Right atrium auricular region (tissue), 2 donors: ENCODE measurements around the gene OR2T29. TPM values are rescaled to one million over a fixed set of nuclear protein-coding genes. Genes with fewer than 3 reads are reported as not detected.
"Not testable (repeated sequence)": the region's sequence is repeated elsewhere in the genome, so short reads cannot be mapped to it uniquely, and the experiment has no call there.

ENCODE experiments used
- DNase-seq: peaks from one replicate; pipeline ENCODE4 v3.0.0-alpha.2; 2019; ENCODE audit warnings: low spot score
- H3K27ac ChIP-seq, 2 donors: fragments of 200-600 bp; sonication (generic); 1 replicate in 1 of 2; 2 replicates in 1 of 2; pipeline ENCODE4 v1.5.1; 2016 to 2019
- H3K27me3 ChIP-seq, 2 donors: fragments of 200-600 bp; sonication (generic); one replicate each; pipeline versions ENCODE4 v1.5.1 to v1.6.0; 2017 to 2019
- H3K36me3 ChIP-seq: fragments of 200-600 bp; sonication (generic); one replicate; pipeline ENCODE4 v1.5.1; 2016
- H3K4me1 ChIP-seq, 2 donors: fragments of 200-600 bp; sonication (generic); one replicate each; pipeline versions ENCODE4 v1.5.1 to v1.6.0; 2017 to 2019
- H3K4me3 ChIP-seq, 2 donors: fragments of 200-600 bp; sonication (generic); 1 replicate in 1 of 2; 2 replicates in 1 of 2; pipeline ENCODE4 v1.5.1; 2017 to 2019; ENCODE audit warnings: mild to moderate bottlenecking in 1 of 2, moderate library complexity in 1 of 2
- H3K9me3 ChIP-seq, 2 donors: fragments of 200-600 bp; sonication (generic); one replicate each; pipeline ENCODE4 v1.5.1; 2019
- total RNA-seq, 2 donors: library from RNA; depleted of rRNA; stranded (reverse); fragments of >200 nt; gene quantifications; one replicate each; pipeline ENCODE4 v1.1.0, GENCODE V29; 2016
- TF ChIP-seq, protein P1 (sequence below), 2 donors: fragments of 200-600 bp; sonication (generic); IDR thresholded peaks; one replicate each; pipeline ENCODE4 v1.5.1; 2019; ENCODE audit warnings: antibody characterized with exemption in 2 of 2

OR2T29 gene
- total RNA-seq, 2 donors from 2014 or later: not detected

DNA sequence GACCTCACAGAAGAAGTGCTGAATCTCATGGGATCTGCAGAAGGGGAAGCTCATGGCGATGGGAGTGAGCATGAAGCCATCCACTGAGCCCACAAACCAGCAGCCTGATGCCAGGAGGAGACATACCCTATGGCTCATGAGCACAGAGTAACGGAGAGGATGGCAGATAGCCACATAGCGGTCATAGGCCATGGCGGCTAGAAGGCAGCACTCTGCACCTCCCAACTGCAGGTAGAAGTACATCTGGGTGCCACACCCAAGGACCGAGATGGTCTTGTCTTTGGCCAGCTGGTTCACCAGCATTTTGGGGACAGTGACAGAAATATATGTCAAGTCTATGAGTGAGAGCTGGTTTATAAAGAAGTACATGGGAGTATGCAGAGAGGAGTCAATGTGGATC lies 30.7 kb upstream of the OR2T29 start:
- Histone ChIP-seq H3K36me3 (no peaks in the 10 kb centered on the region), H3K27ac (no peak overlapping the region), H3K9me3 (no peaks in the 10 kb centered on the region), H3K4me1 (no peaks in the 10 kb centered on the region), H3K27me3 (no peaks in the 10 kb centered on the region), H3K4me3 (no peak overlapping the region)
- TF ChIP-seq, protein P1, sequence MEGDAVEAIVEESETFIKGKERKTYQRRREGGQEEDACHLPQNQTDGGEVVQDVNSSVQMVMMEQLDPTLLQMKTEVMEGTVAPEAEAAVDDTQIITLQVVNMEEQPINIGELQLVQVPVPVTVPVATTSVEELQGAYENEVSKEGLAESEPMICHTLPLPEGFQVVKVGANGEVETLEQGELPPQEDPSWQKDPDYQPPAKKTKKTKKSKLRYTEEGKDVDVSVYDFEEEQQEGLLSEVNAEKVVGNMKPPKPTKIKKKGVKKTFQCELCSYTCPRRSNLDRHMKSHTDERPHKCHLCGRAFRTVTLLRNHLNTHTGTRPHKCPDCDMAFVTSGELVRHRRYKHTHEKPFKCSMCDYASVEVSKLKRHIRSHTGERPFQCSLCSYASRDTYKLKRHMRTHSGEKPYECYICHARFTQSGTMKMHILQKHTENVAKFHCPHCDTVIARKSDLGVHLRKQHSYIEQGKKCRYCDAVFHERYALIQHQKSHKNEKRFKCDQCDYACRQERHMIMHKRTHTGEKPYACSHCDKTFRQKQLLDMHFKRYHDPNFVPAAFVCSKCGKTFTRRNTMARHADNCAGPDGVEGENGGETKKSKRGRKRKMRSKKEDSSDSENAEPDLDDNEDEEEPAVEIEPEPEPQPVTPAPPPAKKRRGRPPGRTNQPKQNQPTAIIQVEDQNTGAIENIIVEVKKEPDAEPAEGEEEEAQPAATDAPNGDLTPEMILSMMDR (IDR thresholded peaks at IDR 0.05): no peak
- DNase-seq: no peak

DNA sequence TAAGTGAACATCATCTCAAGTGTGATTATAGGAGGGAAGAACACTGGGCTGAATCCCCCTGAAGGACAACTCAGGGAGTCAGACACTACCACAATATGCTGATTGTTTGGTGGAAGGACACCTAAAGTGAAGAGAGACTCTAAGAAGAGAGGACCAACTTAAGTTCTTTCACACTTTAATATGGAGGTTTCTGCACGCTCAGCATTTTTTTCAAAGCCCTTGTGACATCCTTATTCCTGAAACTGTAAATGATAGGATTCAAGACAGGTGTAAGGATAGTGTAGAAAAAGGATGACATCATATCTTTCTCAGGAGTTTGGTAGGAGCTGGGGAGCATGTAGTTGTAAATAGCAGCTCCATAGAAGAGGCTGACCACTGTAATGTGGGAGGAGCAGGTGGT lies 30.1 kb upstream of the OR2T29 start:
- Histone ChIP-seq H3K4me3 (no peak overlapping the region), H3K4me1 (no peaks in the 10 kb centered on the region), H3K36me3 (no peaks in the 10 kb centered on the region), H3K27me3 (no peaks in the 10 kb centered on the region), H3K27ac (no peak overlapping the region), H3K9me3 (no peaks in the 10 kb centered on the region)
- TF ChIP-seq, protein P1 (IDR thresholded peaks at IDR 0.05): no peak
- DNase-seq: no peak

DNA sequence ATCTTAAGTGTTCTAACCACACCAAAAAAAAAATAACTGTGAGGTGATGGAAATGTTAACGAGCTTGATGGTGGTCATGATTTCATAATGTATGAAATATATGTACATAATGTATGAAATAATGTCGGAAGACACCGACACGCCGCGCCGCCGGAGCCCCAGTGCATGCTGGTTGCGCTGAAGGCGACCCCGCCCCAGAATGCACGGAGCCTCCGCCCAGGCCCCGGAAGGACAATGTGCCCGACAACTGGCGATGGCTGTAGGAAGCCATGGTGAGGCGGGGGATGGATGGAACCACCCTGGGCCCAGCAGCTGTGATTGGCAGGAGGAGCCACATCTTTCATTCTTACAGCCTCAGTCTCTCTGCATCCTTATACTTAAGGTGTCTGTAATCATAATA lies 27.5 kb upstream of the OR2T29 start:
- Histone ChIP-seq H3K9me3 (no peaks in the 10 kb centered on the region), H3K36me3 (no peaks in the 10 kb centered on the region), H3K27me3 (no peaks in the 10 kb centered on the region), H3K27ac (no peak overlapping the region), H3K4me3 (no peak overlapping the region), H3K4me1 (no peaks in the 10 kb centered on the region)
- no peak for DNase-seq
- TF ChIP-seq, protein P1 (IDR thresholded peaks at IDR 0.05): no peak

DNA sequence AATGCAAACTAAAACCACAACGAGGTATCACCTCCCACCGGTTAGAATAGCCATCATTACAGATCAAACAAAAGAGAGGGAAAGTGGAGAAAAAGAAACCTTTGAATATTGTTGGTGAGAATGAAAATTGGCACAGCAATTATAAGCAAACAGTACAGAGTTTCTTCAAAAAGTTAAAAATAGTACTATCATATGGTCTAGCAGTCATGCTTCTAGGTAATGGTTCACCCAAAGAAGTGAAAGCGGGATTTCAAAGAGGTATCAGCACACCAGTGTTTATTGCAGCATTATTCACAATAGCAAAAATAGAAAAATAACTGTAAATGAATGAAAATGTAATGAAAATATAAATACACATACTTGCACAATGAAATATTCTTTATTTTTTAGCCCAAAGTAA lies 26.8 kb upstream of the OR2T29 start:
- Histone ChIP-seq H3K27me3 (no peaks in the 10 kb centered on the region), H3K36me3 (no peaks in the 10 kb centered on the region), H3K9me3 (no peaks in the 10 kb centered on the region), H3K4me1 (no peaks in the 10 kb centered on the region), H3K27ac (no peak overlapping the region), H3K4me3 (no peak overlapping the region)
- DNase-seq: no peak
- TF ChIP-seq, protein P1 (IDR thresholded peaks at IDR 0.05): no peak

DNA sequence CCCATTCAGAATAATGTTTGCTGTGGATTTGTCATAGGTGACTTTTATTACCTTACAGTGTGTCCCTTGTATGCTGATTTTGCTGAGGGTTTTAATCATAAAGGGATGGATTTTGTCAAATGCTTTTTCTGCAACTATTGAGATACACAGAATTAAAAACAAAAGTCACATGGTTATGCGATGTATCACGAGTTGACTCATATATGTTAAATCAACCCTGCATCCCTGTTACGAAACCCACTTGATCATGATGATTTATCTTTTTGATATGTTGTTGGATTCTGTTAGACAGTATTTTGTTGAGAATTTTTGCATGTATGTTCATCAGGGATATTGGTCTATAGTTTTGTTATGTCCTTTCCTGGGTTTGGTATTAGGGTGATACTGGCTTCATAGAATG lies 22.7 kb upstream of the OR2T29 start:
- Histone ChIP-seq H3K27ac (no peak overlapping the region), H3K4me1 (no peaks in the 10 kb centered on the region), H3K4me3 (no peak overlapping the region), H3K36me3 (no peaks in the 10 kb centered on the region), H3K27me3 (no peaks in the 10 kb centered on the region), H3K9me3 (no peaks in the 10 kb centered on the region)
- no peak for DNase-seq
- TF ChIP-seq, protein P1 (IDR thresholded peaks at IDR 0.05): no peak

DNA sequence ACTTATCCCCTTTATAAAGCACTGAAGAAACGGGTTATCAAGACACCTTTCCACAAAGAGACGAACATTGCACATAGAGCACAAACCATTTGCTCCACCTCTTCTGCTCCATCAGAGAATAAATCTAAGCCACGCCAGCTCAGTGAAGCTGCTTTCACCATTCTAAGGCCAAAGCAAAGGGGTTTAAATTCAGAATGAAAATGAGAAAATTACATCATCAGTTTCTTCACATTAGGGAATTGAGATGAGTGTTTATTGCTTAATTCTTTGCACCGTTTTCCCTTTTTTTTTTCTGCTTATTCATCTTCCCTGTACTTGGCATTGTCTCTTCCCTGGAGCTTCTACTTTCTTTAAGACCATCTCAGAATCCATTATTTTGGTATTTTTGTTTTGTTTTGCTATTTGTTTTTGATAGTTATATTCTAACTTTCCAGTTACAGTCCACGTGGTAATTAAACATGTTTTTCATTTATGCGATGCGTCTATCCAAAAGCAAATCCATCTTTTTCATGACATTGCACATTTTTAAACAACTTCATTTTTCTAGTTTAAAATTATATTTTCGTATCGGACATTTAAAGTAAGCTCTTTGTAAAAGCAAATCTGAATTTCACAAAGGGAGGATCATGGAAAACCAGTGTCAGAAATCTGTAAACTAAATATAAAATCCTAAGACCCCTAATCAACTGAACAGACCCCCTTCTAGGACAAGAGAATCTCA lies 13.8 kb upstream of the OR2T29 start:
- H3K4me3 ChIP-seq: no peak overlapping the region
- TF ChIP-seq, protein P1 (IDR thresholded peaks at IDR 0.05): no peak
- no peaks in the 10 kb centered on the region for H3K4me1 ChIP-seq
- peaks cover 0 to 7% of the 10 kb centered on the region in 2 donors for H3K9me3 ChIP-seq
- H3K27ac ChIP-seq: no peak overlapping the region
- no peak for DNase-seq
- H3K27me3 ChIP-seq: no peaks in the 10 kb centered on the region
- H3K36me3 ChIP-seq: no peaks in the 10 kb centered on the region

DNA sequence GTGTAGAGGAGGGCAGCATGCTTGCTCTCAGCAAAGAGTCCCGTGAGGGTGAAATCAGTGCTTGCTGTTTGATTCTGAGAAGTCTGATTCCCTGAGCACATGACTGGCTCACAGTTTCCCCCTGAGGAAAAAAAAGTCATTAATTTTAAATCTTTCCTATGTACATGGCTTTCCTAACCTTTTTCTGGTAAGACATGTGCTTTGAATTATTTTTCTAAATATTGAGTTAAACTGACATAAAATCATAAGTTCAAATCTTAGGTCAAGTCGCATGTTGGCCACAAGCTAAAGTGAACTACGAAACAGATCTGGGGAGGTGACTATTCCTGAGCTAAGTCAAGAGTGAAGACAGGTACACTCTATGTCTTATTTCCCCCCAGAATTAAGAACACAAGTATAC lies 12.1 kb upstream of the OR2T29 start, which contains the start of gene OR2T34:
Gene OR2T34, minus strand, starts transcription at position 101 of the 400 bp plus-strand sequence. Its CDS starts 0 bp downstream, at position 101.
- not testable (repeated sequence) for H3K27me3 ChIP-seq, H3K36me3 ChIP-seq, H3K9me3 ChIP-seq, H3K4me3 ChIP-seq, H3K27ac ChIP-seq, DNase-seq, H3K4me1 ChIP-seq

DNA sequence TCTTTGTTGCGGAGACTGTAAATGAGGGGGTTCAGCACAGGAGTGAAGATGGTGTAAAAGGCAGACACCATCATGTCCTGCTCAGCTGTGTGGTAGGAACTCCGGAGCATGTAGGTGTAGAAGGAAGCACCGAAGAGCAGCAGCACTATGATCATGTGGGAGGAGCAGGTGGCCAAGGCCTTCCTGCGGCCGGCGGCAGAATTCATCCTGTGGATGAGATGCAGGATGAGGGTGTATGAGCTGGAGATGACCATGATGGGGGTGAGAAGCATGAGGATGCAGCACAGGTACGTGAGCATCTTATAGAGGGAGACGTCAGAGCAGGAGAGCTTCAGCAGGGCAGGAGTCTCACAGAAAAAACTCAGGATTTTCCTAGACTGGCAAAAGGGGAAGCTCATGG lies 11.3 kb upstream of the OR2T29 start:
- not testable (repeated sequence) for H3K27me3 ChIP-seq, H3K9me3 ChIP-seq, DNase-seq, H3K4me1 ChIP-seq, H3K4me3 ChIP-seq, H3K36me3 ChIP-seq, H3K27ac ChIP-seq

DNA sequence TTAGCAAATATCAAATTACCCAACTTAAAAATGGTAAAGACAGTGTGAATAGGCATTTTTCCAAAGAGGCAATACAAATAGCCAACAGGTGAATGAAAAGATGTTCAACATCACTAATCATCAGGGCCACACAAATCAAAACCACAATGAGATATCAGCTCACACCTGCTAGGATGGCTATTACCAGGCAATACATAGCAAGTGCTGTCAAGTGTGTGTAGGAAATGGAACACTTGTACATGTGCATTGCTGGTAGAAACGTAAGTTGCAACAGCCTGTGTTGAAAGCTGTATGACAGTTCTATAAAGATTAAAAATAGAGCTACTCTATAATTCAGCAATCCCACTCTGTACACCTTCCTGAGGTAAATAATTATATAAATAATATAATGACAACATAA lies 9.5 kb upstream of the OR2T29 start:
- not testable (repeated sequence) for H3K4me1 ChIP-seq, DNase-seq, H3K9me3 ChIP-seq, H3K27me3 ChIP-seq, H3K27ac ChIP-seq, H3K4me3 ChIP-seq, H3K36me3 ChIP-seq
